H1 (cell line): ENCODE data around the gene PDE6B. TPM values are rescaled to one million over a fixed set of nuclear protein-coding genes. Genes with fewer than 3 reads are reported as not detected.

ENCODE experiments used
- CTCF ChIA-PET: fragments of 300-600 bp; sonication (Branson Sonifier 250); formaldehyde crosslinking; loops from one replicate; lab custom pipeline; 2021; ENCODE audit not compliant: partially characterized antibody; lab: Charles Lee
- POLR2A ChIA-PET: fragments of 300-600 bp; sonication (Branson Sonifier 250); formaldehyde crosslinking; loops from one replicate; lab custom pipeline; 2021; ENCODE audit warnings: inconsistent platforms; ENCODE audit not compliant: partially characterized antibody; lab: Charles Lee
- DNase-seq, 2 experiments: peaks; one replicate each; pipeline versions ENCODE4 v3.0.0 to v3.0.0-alpha.2; 2010 to 2022; ENCODE audit warnings: low spot score in 2 of 2, low read depth in 1 of 2, mixed read lengths in 1 of 2
- FAIRE-seq: peaks from 2 replicates; lab custom pipeline; 2011; peaks lifted over from hg19 to GRCh38; lab: Jason Lieb, UNC
- H2AFZ ChIP-seq: 2 replicates; pipeline ENCODE4 v1.8.1; 2012; ENCODE audit warnings: low read length, inconsistent platforms
- H2AK5ac ChIP-seq: 2 replicates; pipeline ENCODE4 v1.6.1; 2013; ENCODE audit warnings: low read depth, low read length
- H2BK120ac ChIP-seq: replicated peaks from 2 replicates; pipeline ENCODE3; 2013; ENCODE audit warnings: low read depth, low read length, inconsistent platforms
- H2BK12ac ChIP-seq: 2 replicates; pipeline ENCODE4 v1.6.1; 2013; ENCODE audit warnings: low read depth, low read length
- H2BK15ac ChIP-seq: 2 replicates; pipeline ENCODE4 v1.6.1; 2013; ENCODE audit warnings: low read length
- H2BK20ac ChIP-seq: 2 replicates; pipeline ENCODE4 v1.6.1; 2013; ENCODE audit warnings: low read length
- H2BK5ac ChIP-seq: 2 replicates; pipeline ENCODE4 v1.6.1; 2013; ENCODE audit warnings: low read depth, low read length
- H3K14ac ChIP-seq: 2 replicates; pipeline ENCODE4 v1.6.1; 2013; ENCODE audit warnings: inconsistent platforms; ENCODE audit not compliant: insufficient read length
- H3K18ac ChIP-seq: 2 replicates; pipeline ENCODE4 v1.6.1; 2013; ENCODE audit warnings: low read length; ENCODE audit errors: extremely low read depth
- H3K23ac ChIP-seq: 2 replicates; pipeline ENCODE4 v1.6.1; 2013; ENCODE audit warnings: inconsistent platforms; ENCODE audit not compliant: insufficient read length
- H3K23me2 ChIP-seq: 2 replicates; pipeline ENCODE4 v1.6.1; 2013; ENCODE audit warnings: low read depth, low read length
- H3K27ac ChIP-seq: 2 replicates; pipeline ENCODE4 v1.6.1; 2011; ENCODE audit warnings: low read depth, low read length, inconsistent platforms
- H3K27me3 ChIP-seq, 4 experiments: replicated peaks in 1 of 4; 1 replicate in 1 of 4; 2 replicates in 3 of 4; pipeline versions ENCODE4 v1.6.1 to v1.8.1; 2011 to 2013; ENCODE audit warnings: low read length in 3 of 4, mild to moderate bottlenecking in 3 of 4, inconsistent platforms in 2 of 4, mixed read lengths in 2 of 4, moderate library complexity in 1 of 4; ENCODE audit not compliant: control insufficient read depth in 3 of 4, insufficient read depth in 3 of 4; ENCODE audit errors: extremely low read depth in 1 of 4
- H3K36me3 ChIP-seq, 4 experiments: 2 replicates each; pipeline versions ENCODE4 v1.6.1 to v1.8.1; 2011 to 2013; ENCODE audit warnings: mild to moderate bottlenecking in 4 of 4, low read length in 3 of 4, moderate library complexity in 2 of 4, control low read depth in 1 of 4, inconsistent platforms in 1 of 4; ENCODE audit not compliant: insufficient read depth in 4 of 4, control insufficient read depth in 2 of 4
- H3K4ac ChIP-seq: replicated peaks from 2 replicates; pipeline ENCODE3; 2013; ENCODE audit warnings: low read length, low read depth, mixed read lengths, inconsistent platforms; ENCODE audit not compliant: insufficient read length
- H3K4me1 ChIP-seq, 4 experiments: replicated peaks in 1 of 4; 1 replicate in 1 of 4; 2 replicates in 3 of 4; pipeline versions ENCODE4 v1.6.1 to v1.8.1; 2011 to 2013; ENCODE audit warnings: low read length in 3 of 4, inconsistent platforms in 2 of 4, mixed read lengths in 1 of 4; ENCODE audit not compliant: insufficient read depth in 4 of 4, control insufficient read depth in 3 of 4
- H3K4me2 ChIP-seq, 2 experiments: 2 replicates each; pipeline versions ENCODE4 v1.6.1 to v1.8.1; 2011 to 2013; ENCODE audit warnings: low read depth in 2 of 2, low read length in 2 of 2, control low read depth in 1 of 2, inconsistent platforms in 1 of 2, mild to moderate bottlenecking in 1 of 2; ENCODE audit not compliant: insufficient read depth in 1 of 2
- H3K4me3 ChIP-seq, 4 experiments: fragments of 200-600, 300-600 bp in 1 of 4; sonication (generic), shearing (Covaris generic), sonication (Bioruptor Twin) in 1 of 4; 2 replicates each; pipeline versions ENCODE4 v1.5.1 to v1.8.1; 2011 to 2016; ENCODE audit warnings: low read length in 4 of 4, low read depth in 3 of 4, control low read depth in 2 of 4, inconsistent platforms in 2 of 4, mild to moderate bottlenecking in 2 of 4, mixed read lengths in 1 of 4, moderate library complexity in 1 of 4; ENCODE audit not compliant: insufficient read depth in 2 of 4; ENCODE audit errors: extremely low read depth in 1 of 4
- H3K56ac ChIP-seq: replicated peaks from 2 replicates; pipeline ENCODE3; 2013; ENCODE audit warnings: low read depth, mild to moderate bottlenecking, mixed read lengths, low read length, inconsistent platforms; ENCODE audit not compliant: insufficient read length
- H3K79me1 ChIP-seq: 2 replicates; pipeline ENCODE4 v1.6.1; 2013; ENCODE audit warnings: low read depth, low read length, control low read depth
- H3K79me2 ChIP-seq, 2 experiments: 2 replicates each; pipeline versions ENCODE4 v1.6.1 to v1.8.1; 2012 to 2013; ENCODE audit warnings: low read length in 2 of 2, mild to moderate bottlenecking in 2 of 2, inconsistent platforms in 1 of 2; ENCODE audit not compliant: insufficient read depth in 2 of 2, control insufficient read depth in 1 of 2
- H3K9ac ChIP-seq, 4 experiments: replicated peaks in 1 of 4; 1 replicate in 1 of 4; 2 replicates in 3 of 4; pipeline versions ENCODE4 v1.6.1 to v1.8.1; 2011 to 2013; ENCODE audit warnings: low read depth in 3 of 4, low read length in 3 of 4, control low read depth in 2 of 4, mild to moderate bottlenecking in 2 of 4, moderate library complexity in 2 of 4, inconsistent platforms in 1 of 4; ENCODE audit errors: extremely low read depth in 1 of 4
- H3K9me3 ChIP-seq, 2 experiments: 2 replicates each; pipeline versions ENCODE4 v1.6.1 to v1.8.1; 2012 to 2013; ENCODE audit warnings: mild to moderate bottlenecking in 2 of 2, moderate library complexity in 2 of 2, control low read depth in 1 of 2, inconsistent platforms in 1 of 2, low read depth in 1 of 2, low read length in 1 of 2, mixed read lengths in 1 of 2; ENCODE audit not compliant: insufficient read depth in 2 of 2
- H4K20me1 ChIP-seq, 2 experiments: replicated peaks in 1 of 2; 2 replicates each; pipeline versions ENCODE3 to v1.8.1; 2011 to 2013; ENCODE audit warnings: inconsistent platforms in 2 of 2, low read length in 2 of 2, mild to moderate bottlenecking in 1 of 2; ENCODE audit not compliant: insufficient read depth in 2 of 2, control insufficient read depth in 1 of 2
- H4K5ac ChIP-seq: 2 replicates; pipeline ENCODE4 v1.6.1; 2013; ENCODE audit warnings: low read length, low read depth, mixed read lengths, inconsistent platforms; ENCODE audit not compliant: insufficient read length
- H4K8ac ChIP-seq: 2 replicates; pipeline ENCODE4 v1.8.0; 2013; ENCODE audit warnings: mild to moderate bottlenecking, moderate library complexity, low read length, inconsistent platforms; ENCODE audit not compliant: insufficient read depth; ENCODE audit errors: extremely low read depth
- H4K91ac ChIP-seq: replicated peaks from 2 replicates; pipeline ENCODE3; 2013; ENCODE audit warnings: low read length, mixed read lengths, inconsistent platforms; ENCODE audit not compliant: insufficient read length
- EGR1 ChIP-seq: IDR thresholded peaks from 2 replicates; pipeline ENCODE4 v1.6.1; 2011; ENCODE audit warnings: low read depth, low read length, borderline replicate concordance
- HDAC6 ChIP-seq: IDR thresholded peaks from one replicate; pipeline ENCODE4 v1.7.1; 2012; ENCODE audit warnings: low read depth, mild to moderate bottlenecking, inconsistent platforms, low read length, moderate library complexity
- KDM1A ChIP-seq: fragments of 200-600, 300-600 bp; sonication (generic); IDR thresholded peaks from 2 replicates; pipeline ENCODE4 v1.7.1; 2016; ENCODE audit warnings: mild to moderate bottlenecking, low read length, borderline replicate concordance
- PHF8 ChIP-seq: fragments of 200-600 bp; sonication (generic); conservative IDR thresholded peaks from 2 replicates; pipeline ENCODE4 v1.7.1; 2012; ENCODE audit warnings: low read depth, mild to moderate bottlenecking, inconsistent platforms, low read length, moderate library complexity
- POLR2A ChIP-seq, 2 experiments: IDR thresholded peaks; 1 replicate in 1 of 2; 2 replicates in 1 of 2; pipeline ENCODE4 v1.6.1; 2011; ENCODE audit warnings: low read depth in 2 of 2, low read length in 2 of 2, mild to moderate bottlenecking in 2 of 2; ENCODE audit errors: control extremely low read depth in 1 of 2
- SP1 ChIP-seq: IDR thresholded peaks from 2 replicates; pipeline ENCODE4 v1.6.1; 2011; ENCODE audit warnings: low read depth, low read length
- WGBS, 2 experiments: shearing (Covaris generic) in 1 of 2; methylation state at CpG; one replicate each; pipeline versions ENCODE4 v1.1.6 to v1.1.7; 2013 to 2015; ENCODE audit warnings: low lambda C conversion rate in 2 of 2, mixed read lengths in 2 of 2, inconsistent platforms in 1 of 2, low coverage in 1 of 2, missing lambda C conversion rate in 1 of 2; ENCODE audit not compliant: insufficient replicate concordance in 2 of 2, insufficient coverage in 1 of 2, insufficient read length in 1 of 2; ENCODE audit errors: extremely low coverage in 1 of 2, missing lambda C conversion rate in 1 of 2; 5-methylcytosine and 5-hydroxymethylcytosine counted together
- polyA plus RNA-seq, 7 experiments: library from polyadenylated mRNA; depleted of rRNA in 3 of 7; stranded (reverse) in 5 of 7; unstranded in 2 of 7; fragments of >200 nt in 5 of 7; fragments of 200-250 nt in 2 of 7; gene quantifications; 1 replicate in 5 of 7; 2 replicates in 1 of 7; 4 replicates in 1 of 7; pipeline versions ENCODE4 v1.2.1 to v1.2.3, GENCODE V29; 2011 to 2013; ENCODE audit warnings: missing spikeins in 2 of 7, mixed read lengths in 2 of 7
- total RNA-seq: library from RNA; stranded (reverse); fragmentation: NEBNext Ultra II Directional; extraction: Animal tissue kit (Norgen Biotek cat#: 25700); gene quantifications from 2 replicates; pipeline ENCODE4 v1.2.1, GENCODE V29; 2021

PDE6B gene
- total and polyA plus RNA-seq, 2 of the 8 experiments (the other 6 are each of a cell fraction or from before 2014, with no cell fraction given): 4.1 to 8.4 TPM

DNA sequence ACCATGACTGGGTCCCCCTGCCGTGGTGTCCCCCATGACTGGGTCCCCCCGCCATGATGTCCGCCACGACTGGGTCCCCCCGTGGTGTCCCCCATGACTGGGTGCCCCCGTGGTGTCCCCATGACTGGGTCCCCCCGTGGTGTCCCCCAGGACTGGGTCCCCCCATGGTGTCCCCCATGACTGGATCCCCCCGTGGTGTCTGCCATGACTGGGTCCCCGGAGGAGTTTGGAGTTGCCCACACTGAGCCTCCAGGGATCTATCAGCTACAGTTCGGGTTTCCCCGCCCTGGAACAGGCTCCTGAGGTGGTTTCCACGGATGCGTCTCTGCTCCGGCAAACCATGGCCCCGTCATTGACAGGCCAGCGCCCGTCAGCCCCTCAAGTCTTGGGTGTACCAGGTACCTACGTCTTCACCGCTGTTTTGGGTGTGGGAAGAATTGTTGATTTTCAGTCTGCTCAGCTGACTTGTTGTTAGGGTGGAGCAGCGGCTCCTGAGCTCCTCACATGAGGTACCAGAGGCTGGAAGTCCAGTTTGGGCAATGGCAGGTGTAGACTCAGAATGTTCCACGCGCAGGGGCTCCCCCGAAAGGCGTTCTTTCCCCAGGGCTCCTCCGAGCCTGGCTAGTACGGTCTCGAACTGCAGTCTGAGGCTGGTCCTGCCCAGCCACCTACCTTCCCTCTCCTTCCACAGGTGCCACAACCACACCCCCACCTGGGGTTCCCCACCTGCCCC, 8.3 kb upstream of the PDE6B start:
- Histone ChIP-seq H3K4me3 (no peak overlapping the region), H4K91ac (no peak overlapping the region), H2AFZ (no peak overlapping the region), H3K36me3 (no peaks in the 10 kb centered on the region), H4K20me1 (no peaks in the 10 kb centered on the region), H3K4me2 (no peak overlapping the region), H4K8ac (no peak overlapping the region; the same call in 1 of the 2 replicates), H2BK20ac (no peak overlapping the region), H3K79me1 (no peaks in the 10 kb centered on the region), H2BK5ac (no peak overlapping the region), H2AK5ac (no peak overlapping the region), H3K23ac (no peak overlapping the region), H3K14ac (no peak overlapping the region), H3K27ac (no peak overlapping the region), H3K23me2 (no peaks in the 10 kb centered on the region), H3K4ac (no peak overlapping the region), H3K9me3 (no peaks in the 10 kb centered on the region), H2BK12ac (no peak overlapping the region), H4K5ac (no peak overlapping the region), H3K4me1 (no peaks in the 10 kb centered on the region; a peak in 1 of 7 replicates), H2BK15ac (no peak overlapping the region), H3K18ac (no peak overlapping the region), H3K56ac (no peak overlapping the region), H3K27me3 (0 out of 7 replicates have a peak, but pooled peaks cover 0 to 2% (median 0%) of the 10 kb centered on the region in 4 experiments), H3K79me2 (no peaks in the 10 kb centered on the region), H3K9ac (no peak overlapping the region), H2BK120ac (no peak overlapping the region)
- ChIA-PET POLR2A (no interaction called here), CTCF (interaction anchor here (1.2 to 1.5 kb wide), 2 partner anchors 14 to 84 kb away, joined by 3 to 5 read pairs; no protein-coding TSS in a partner anchor)
- no peak for FAIRE-seq
- WGBS, 2 experiments: 91% methylated on average over 26 of the region's 27 CpGs; no CpG with 5 or more reads in 1 of the 2 experiments
- no peak for DNase-seq
- TF ChIP-seq SP1 (no peak), KDM1A (no peak), EGR1 (no peak), PHF8 (no peak), POLR2A (IDR thresholded peaks at IDR 0.05; ENCODE audit: control extremely low read depth in 1 of 2, low read depth in 2 of 2, low read length in 2 of 2) (no peak), HDAC6 (no peak)
